ENCODE data around the gene DLX2.

DNA sequence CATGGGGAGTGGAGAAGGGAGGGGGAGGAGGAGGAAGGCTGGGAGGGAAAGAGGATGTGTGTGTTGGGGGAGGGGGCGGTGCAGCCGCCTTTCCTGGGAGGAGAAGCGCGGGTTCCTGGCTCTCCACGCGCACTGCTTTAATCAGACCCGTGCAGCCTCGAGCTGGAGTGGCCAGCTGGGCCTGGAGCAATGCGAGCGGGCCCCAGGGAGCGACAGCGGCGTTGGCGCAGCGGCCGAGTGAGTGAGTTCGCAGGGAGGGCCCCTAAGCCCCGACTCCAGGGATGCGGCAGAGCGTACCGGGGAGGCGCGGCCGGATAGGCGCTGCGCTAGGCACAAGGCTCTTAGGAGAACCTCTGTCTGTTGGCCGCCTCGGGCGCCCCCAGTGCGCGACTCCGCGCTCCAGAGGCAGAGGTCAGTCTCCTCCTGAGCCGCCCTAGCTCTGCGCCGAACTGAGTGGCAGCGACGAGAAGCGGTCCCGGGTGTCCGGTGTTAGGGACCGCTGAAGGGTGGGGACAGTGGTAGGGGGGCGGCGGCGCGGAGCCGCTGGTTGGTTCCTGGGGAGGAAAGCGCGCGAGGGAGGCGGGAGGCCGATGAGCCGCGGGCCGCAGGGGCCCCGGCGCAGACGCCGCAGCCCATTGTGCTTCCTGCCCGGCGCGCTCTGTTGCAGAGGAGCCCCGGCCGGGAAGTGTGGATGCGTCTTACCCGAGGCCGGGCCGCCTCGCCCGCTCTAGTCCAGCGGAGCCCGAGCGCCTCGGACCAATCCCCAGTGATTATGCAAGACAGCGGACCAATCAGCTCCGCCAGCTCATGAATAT lies 17.8 kb downstream of the DLX2 start:
- TF ChIP-seq, protein P1, sequence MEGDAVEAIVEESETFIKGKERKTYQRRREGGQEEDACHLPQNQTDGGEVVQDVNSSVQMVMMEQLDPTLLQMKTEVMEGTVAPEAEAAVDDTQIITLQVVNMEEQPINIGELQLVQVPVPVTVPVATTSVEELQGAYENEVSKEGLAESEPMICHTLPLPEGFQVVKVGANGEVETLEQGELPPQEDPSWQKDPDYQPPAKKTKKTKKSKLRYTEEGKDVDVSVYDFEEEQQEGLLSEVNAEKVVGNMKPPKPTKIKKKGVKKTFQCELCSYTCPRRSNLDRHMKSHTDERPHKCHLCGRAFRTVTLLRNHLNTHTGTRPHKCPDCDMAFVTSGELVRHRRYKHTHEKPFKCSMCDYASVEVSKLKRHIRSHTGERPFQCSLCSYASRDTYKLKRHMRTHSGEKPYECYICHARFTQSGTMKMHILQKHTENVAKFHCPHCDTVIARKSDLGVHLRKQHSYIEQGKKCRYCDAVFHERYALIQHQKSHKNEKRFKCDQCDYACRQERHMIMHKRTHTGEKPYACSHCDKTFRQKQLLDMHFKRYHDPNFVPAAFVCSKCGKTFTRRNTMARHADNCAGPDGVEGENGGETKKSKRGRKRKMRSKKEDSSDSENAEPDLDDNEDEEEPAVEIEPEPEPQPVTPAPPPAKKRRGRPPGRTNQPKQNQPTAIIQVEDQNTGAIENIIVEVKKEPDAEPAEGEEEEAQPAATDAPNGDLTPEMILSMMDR (IDR thresholded peaks at IDR 0.05), result no peak
- TF ChIP-seq EP300 (IDR thresholded peaks at IDR 0.05), result no peak
